DND-41 (cell line): ENCODE results near the gene LCAT.
A peak's percentile ranks its signal among the peaks of the same experiment; 100 is the strongest.

ENCODE experiments used
- EZH2 ChIP-seq: IDR thresholded peaks from 3 replicates; pipeline ENCODE4 v1.6.1; 2012; ENCODE audit warnings: borderline replicate concordance, low read depth, mild to moderate bottlenecking, moderate library complexity, low read length, inconsistent platforms; ENCODE audit not compliant: severe bottlenecking
- TF ChIP-seq, protein P1 (sequence below): IDR thresholded peaks from 2 replicates; pipeline ENCODE4 v1.5.1; 2012; ENCODE audit warnings: borderline replicate concordance, low read length, moderate library complexity, mild to moderate bottlenecking; ENCODE audit not compliant: poor library complexity, severe bottlenecking; ENCODE audit errors: extremely low read depth

DNA sequence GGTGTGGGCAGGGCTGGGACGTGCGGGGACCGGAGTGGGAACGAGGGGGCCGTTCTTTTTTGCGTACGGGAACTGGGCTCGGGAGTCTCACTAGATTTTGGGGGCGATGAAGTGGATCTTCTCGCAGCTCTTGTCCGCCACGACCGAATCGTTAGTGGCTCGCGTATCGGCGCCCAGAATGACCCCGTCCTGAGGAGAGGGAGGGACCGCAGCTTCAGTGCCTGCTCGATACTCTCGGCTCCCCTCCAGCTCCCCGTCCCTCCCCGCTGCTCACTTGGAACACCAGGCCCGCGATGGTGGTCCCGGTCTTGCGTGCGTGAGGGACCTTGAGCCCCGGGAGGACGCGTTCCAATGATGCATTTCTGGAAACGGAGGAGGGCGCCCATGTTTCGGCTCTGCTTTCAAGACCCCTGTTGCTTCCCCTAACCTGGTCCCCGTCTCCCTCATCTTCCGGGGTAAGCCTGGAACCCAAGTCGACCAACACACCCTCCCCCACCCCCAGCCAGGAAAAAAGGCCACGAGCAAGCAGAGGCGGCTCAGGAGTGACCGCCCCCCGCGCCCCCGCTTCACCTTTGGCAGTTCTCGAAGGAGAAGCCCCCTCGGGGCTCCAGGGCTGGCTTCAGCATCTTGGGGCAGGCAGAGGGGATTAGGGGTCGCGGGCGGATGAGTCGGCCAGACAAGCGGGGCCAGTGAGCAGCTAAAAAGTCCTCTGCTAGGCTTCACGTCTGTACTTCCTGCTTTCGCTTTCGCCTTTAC, 7.6 kb downstream of the LCAT start, which contains the start of gene PSMB10:
- TF ChIP-seq, protein P1, sequence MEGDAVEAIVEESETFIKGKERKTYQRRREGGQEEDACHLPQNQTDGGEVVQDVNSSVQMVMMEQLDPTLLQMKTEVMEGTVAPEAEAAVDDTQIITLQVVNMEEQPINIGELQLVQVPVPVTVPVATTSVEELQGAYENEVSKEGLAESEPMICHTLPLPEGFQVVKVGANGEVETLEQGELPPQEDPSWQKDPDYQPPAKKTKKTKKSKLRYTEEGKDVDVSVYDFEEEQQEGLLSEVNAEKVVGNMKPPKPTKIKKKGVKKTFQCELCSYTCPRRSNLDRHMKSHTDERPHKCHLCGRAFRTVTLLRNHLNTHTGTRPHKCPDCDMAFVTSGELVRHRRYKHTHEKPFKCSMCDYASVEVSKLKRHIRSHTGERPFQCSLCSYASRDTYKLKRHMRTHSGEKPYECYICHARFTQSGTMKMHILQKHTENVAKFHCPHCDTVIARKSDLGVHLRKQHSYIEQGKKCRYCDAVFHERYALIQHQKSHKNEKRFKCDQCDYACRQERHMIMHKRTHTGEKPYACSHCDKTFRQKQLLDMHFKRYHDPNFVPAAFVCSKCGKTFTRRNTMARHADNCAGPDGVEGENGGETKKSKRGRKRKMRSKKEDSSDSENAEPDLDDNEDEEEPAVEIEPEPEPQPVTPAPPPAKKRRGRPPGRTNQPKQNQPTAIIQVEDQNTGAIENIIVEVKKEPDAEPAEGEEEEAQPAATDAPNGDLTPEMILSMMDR = peak; percentile 46
- TF ChIP-seq EZH2 = no peak
